Prostate gland (tissue), 2 donors: Measurements from ENCODE around the gene AKT1S1.

Source experiments
- POLR2AphosphoS5 ChIP-seq: sonication (generic); formaldehyde crosslinking; IDR thresholded peaks from one replicate; pipeline ENCODE4 v1.6.1; 2017; ENCODE audit warnings: antibody characterized with exemption
- TF ChIP-seq, protein P1 (sequence below), 4 experiments: fragments of 200-600 bp in 2 of 4; fragments of 450-650 bp in 2 of 4; sonication (generic) in 2 of 4; IDR thresholded peaks; 1 replicate in 3 of 4; 2 replicates in 1 of 4; pipeline ENCODE4 v1.5.1; 2016 to 2019; ENCODE audit warnings: antibody characterized with exemption in 4 of 4, mild to moderate bottlenecking in 2 of 4, moderate library complexity in 2 of 4

DNA sequence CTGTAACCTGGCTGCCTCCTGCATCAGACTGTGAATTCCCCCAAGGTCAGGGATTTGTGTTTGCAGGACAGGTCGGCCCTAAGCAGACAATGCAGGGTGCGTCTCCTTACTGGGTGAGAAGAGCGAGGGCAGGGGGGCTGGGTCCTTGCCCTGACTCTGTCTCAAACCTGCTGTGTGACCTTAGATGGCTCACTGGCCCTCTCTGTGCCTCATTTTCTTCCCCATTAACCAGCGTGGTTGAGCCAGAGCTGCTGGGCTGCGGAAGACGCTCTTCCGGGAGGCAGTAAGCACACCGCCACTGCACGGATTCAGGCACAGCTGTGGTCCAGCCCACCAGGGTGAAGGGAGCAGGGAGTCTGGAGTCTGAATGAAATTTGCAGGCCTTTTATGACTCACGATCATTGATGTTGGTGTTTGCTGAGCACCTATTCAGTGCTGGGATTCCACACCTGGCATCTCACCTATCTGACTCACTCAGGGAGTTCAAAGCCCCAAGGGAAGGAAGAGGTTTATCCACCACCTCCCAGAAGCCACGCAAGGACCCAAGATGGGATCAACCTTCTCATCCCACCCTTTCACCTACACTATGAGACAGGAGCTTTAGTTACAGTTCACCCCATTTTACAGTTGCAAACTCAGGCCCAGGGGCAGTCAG, 2.5 kb downstream of the AKT1S1 start:
- TF ChIP-seq, protein P1, sequence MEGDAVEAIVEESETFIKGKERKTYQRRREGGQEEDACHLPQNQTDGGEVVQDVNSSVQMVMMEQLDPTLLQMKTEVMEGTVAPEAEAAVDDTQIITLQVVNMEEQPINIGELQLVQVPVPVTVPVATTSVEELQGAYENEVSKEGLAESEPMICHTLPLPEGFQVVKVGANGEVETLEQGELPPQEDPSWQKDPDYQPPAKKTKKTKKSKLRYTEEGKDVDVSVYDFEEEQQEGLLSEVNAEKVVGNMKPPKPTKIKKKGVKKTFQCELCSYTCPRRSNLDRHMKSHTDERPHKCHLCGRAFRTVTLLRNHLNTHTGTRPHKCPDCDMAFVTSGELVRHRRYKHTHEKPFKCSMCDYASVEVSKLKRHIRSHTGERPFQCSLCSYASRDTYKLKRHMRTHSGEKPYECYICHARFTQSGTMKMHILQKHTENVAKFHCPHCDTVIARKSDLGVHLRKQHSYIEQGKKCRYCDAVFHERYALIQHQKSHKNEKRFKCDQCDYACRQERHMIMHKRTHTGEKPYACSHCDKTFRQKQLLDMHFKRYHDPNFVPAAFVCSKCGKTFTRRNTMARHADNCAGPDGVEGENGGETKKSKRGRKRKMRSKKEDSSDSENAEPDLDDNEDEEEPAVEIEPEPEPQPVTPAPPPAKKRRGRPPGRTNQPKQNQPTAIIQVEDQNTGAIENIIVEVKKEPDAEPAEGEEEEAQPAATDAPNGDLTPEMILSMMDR (IDR thresholded peaks at IDR 0.05): no peak
- TF ChIP-seq POLR2AphosphoS5: no peak
